ENCODE data around the gene B2M. TPM values are rescaled to one million over a fixed set of nuclear protein-coding genes. Genes with fewer than 3 reads are reported as not detected.

Gene B2M
- total RNA-seq = 1,000 to 10,000 TPM in 1 of 2 donors, 100 to 1,000 TPM in 1; 439 to 1,401 TPM
- 2,068 TPM for polyA plus RNA-seq (ENCODE audit: insufficient read depth, low read depth, low replicate concordance)
- long read RNA-seq, donor 1, transcript B2M-208 (3 exons, 1,081 nt) = minor isoform, 5 of 855 reads
- long read RNA-seq, donor 1, transcript B2M-213 (1 exons, 2,329 nt) = minor isoform, 91 of 855 reads
- long read RNA-seq, donor 1, transcript B2M-204 (4 exons, 1,705 nt) = major isoform, 692 of 855 reads
- long read RNA-seq, donor 1, partial matches to known transcripts = 56 of 855 reads
- long read RNA-seq, donor 1, other reads (novel, unspliced or antisense) = 9 of 855 reads
- long read RNA-seq, donor 2, transcript B2M-213 (1 exons, 2,329 nt) = minor isoform, 68 of 557 reads
- long read RNA-seq, donor 2, transcript B2M-204 (4 exons, 1,705 nt) = major isoform, 433 of 557 reads
- long read RNA-seq, donor 2, partial matches to known transcripts = 39 of 557 reads
- long read RNA-seq, donor 2, other reads (novel, unspliced or antisense) = 16 of 557 reads

- intact Hi-C loops (cut with DNase I; ENCODE audit: low total_unique reads) = no loop called here
- peaks cover 3% of the 10 kb centered on the region for H3K4me1 ChIP-seq
- no peaks in the 10 kb centered on the region for H3K9me3 ChIP-seq
- H3K4me3 ChIP-seq = peak within 1 kb of the TSS; percentile 92 to 97
- 0% methylated on average over 14 to 37 of the region's 37 CpGs for WGBS, 2 donors
- DNase-seq = peak; percentile 97
- no peaks in the 10 kb centered on the region for H3K27me3 ChIP-seq
- TF ChIP-seq POLR2A (IDR thresholded peaks at IDR 0.05) = peak; percentile 90
- TF ChIP-seq CTCF (IDR thresholded peaks at IDR 0.05) = no peak
- peak within 1 kb of the TSS; percentile 98 to 99 for H3K27ac ChIP-seq
- H3K36me3 ChIP-seq (ENCODE audit: low read depth, missing control alignments) = no peaks in the 10 kb centered on the region
Observed at GRCh38 chr15:44711096-44711742, at the start of gene B2M, which contains the start of gene PATL2. B2M (plus strand) TSS chr15:44711517; CDS start chr15:44711547, 30 bp downstream. PATL2 (minus strand) TSS chr15:44711323; CDS start chr15:44676490, 34,833 bp downstream.

DNA sequence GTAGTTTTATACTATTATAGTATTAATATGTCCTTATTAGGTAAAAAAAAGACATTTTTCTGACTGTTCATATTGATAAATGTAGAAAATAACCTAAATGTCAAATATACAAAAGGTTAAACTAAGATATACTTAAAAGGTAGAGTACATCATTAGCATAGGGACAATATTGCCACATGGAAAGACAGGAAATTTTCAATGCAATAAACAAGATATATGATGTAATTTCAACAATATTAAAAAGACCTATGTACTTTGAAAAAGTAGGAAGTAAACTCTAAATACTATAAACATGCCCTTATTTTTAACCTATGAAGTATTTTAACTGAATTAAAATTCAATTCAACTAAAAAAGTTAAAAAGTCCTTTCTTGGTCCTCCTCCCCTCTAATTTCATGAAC lies 49.7 kb upstream of the B2M start:
- DNase-seq = no peak
- H3K4me1 ChIP-seq = peaks cover 3% of the 10 kb centered on the region
- H3K9me3 ChIP-seq = no peaks in the 10 kb centered on the region
- no peak overlapping the region for H3K4me3 ChIP-seq
- intact Hi-C loops (cut with DNase I; ENCODE audit: low total_unique reads) = loop anchor here (5.0 kb wide), 1 partner anchor 76 kb away; the partner anchor contains the start of gene TRIM69
- no peaks in the 10 kb centered on the region for H3K27me3 ChIP-seq
- H3K36me3 ChIP-seq (ENCODE audit: low read depth, missing control alignments) = no peaks in the 10 kb centered on the region
- TF ChIP-seq CTCF (IDR thresholded peaks at IDR 0.05) (no peak), POLR2A (IDR thresholded peaks at IDR 0.05) (no peak)
- peak overlapping the region in 1 of 2 donors; percentile 97 for H3K27ac ChIP-seq

DNA sequence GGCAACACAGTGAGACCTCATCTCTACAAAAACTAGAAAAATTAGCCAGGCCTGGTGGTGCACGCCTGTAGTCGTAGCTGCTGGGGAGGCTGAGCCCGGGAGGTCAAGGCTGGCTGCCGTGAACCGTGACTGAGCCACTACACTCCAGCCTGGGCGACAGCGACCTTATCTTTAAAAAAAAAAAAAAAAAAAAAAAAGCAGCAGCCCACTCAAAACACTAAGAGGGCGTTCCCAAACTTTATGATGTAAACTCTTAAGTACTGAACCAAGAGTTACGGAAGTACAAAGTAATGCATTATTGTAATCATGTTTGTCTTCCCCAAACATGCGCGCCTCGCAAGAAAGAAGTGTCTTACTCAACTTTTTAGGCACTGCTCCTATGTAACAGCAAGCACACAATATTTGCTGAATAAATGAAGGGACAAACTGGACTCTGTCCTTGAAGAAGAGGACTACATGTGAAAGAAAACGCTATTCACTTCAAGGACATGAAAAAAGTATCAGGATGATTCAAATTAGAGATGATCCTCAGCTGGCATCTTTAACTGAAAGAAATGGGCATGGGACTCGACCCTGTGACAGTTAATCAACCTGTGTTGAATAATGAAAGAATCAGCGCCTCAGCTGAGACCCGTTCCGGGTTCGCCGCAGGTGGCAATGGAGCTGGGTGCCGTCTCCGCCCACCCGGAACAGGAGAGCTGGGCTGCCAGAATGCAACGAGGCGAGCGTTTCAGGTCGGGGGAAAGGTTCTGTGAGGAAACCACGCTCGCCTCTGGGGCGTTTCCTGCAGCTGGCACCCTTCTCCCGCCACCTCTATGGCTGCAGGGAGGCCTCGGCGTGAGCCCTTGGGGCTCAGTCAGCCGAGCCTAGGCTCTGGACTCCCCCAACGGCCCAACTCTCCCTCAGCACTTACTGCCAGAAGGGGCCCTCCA lies 48.6 kb upstream of the B2M start:
- intact Hi-C loops (cut with DNase I; ENCODE audit: low total_unique reads) = loop anchor here (5.0 kb wide), 1 partner anchor 75 kb away; the partner anchor contains the start of gene TRIM69
- peak; percentile 76 for DNase-seq
- TF ChIP-seq CTCF (IDR thresholded peaks at IDR 0.05) (no peak), POLR2A (IDR thresholded peaks at IDR 0.05) (no peak)

More for the DNA sequence above, 48.6 kb upstream of the B2M start:
- Histone ChIP-seq H3K9me3 (no peaks in the 10 kb centered on the region), H3K27ac (peak overlapping the region; percentile 95 to 97), H3K36me3 (ENCODE audit: low read depth, missing control alignments) (no peaks in the 10 kb centered on the region), H3K4me1 (peaks cover 3% of the 10 kb centered on the region), H3K4me3 (peak overlapping the region; percentile 99), H3K27me3 (no peaks in the 10 kb centered on the region)
- WGBS, 2 donors = 2 to 4% methylated on average over 32 to 33 of the region's 34 CpGs
